Measurements from ENCODE around the gene EFTUD2.

The EFTUD2 gene

DNA sequence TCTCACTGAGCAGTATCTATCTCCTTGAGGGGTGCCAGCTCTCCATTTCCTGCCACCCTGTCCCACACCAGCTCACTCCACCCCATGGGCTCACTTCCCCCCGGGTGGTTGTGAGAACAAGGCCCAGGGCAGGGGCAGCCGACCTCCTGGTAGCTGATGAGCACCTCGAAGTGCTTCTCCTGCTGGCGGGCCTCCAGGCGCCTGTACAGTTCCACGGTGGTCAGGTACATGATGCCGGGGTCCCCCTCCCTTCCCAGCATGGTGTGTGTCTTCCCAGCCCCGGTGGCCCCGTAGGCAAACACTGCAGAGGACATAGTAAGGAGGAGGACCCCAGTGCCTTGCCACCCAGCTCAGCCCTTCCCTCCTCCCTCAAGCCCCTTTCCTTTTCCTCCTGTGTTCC is 35.9 kb upstream of the EFTUD2 start:
- TF ChIP-seq, protein P1, sequence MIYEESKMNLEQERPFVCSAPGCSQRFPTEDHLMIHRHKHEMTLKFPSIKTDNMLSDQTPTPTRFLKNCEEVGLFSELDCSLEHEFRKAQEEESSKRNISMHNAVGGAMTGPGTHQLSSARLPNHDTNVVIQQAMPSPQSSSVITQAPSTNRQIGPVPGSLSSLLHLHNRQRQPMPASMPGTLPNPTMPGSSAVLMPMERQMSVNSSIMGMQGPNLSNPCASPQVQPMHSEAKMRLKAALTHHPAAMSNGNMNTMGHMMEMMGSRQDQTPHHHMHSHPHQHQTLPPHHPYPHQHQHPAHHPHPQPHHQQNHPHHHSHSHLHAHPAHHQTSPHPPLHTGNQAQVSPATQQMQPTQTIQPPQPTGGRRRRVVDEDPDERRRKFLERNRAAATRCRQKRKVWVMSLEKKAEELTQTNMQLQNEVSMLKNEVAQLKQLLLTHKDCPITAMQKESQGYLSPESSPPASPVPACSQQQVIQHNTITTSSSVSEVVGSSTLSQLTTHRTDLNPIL (CRISPR knock-in tag; IDR thresholded peaks at IDR 0.05; ENCODE audit: low read depth), result no peak
- no peak for ATAC-seq

DNA sequence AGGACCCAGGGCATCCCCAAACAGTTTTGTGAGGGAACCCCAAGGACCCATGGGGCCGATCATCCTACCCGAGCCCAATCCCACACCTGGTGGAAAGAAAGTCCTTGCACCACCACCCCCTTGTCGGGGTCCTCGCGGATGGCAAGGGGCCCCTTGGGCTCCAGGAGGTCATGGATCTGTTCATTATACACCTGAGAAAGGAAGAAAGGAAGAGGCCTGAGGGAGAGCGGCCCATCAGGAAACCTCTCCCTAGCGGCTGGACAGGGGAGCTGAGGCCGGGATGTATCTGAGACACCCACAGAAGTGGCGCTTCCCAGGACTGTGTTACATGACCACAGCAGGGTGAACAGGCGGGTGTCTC is 35.5 kb upstream of the EFTUD2 start:
- no peak for TF ChIP-seq ZNF8 (CRISPR knock-in tag; IDR thresholded peaks at IDR 0.05)
- no peak for ATAC-seq

DNA sequence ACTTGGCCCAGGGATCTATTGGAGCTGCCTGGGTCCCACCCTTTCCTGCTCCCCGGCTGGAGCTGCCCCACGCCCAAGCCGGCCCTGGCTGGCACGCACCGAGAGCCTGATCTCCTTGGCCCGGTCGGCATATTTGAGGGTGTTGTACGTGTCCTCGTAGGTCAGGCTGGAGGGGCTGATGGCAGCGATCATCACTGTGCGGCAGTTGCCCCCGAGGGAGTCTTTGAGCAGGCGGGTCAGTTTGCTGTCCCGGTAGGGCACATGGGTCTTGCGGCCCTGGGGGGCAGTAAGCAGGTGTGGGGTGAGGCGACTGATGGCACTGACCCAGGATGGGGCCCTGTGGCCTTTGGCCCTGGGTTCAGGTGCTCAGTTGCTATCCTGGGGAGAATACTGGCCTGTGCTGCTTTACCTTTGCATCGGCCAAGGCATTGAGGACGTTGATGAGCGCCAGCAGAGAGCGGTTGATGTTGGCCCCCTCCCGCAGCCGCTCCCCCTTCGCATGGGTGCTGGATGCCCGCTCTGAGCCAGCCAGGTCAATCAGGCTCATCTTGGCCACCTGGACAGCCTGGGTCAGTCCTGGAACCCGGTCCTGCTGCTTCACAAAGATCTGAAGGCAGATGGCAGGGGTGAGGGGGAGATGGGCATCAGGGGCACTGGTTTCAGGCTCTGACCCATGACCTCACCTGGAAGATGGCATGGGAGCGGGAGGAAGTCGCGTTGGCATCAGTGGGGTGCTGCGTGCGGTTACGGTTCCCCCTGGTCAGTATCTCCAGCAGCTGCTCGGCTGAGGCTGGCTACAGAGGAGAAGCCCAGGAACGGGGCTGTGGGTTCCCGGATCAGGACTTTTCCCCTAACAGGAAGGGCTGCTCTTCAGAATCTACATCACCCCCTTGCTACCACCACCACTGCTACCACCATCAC is 34.8 kb upstream of the EFTUD2 start:
- TF ChIP-seq, protein P2, sequence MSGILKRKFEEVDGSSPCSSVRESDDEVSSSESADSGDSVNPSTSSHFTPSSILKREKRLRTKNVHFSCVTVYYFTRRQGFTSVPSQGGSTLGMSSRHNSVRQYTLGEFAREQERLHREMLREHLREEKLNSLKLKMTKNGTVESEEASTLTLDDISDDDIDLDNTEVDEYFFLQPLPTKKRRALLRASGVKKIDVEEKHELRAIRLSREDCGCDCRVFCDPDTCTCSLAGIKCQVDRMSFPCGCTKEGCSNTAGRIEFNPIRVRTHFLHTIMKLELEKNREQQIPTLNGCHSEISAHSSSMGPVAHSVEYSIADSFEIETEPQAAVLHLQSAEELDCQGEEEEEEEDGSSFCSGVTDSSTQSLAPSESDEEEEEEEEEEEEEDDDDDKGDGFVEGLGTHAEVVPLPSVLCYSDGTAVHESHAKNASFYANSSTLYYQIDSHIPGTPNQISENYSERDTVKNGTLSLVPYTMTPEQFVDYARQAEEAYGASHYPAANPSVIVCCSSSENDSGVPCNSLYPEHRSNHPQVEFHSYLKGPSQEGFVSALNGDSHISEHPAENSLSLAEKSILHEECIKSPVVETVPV (CRISPR knock-in tag; IDR thresholded peaks at IDR 0.05), result no peak
- TF ChIP-seq ZC3H10 (CRISPR knock-in tag; IDR thresholded peaks at IDR 0.05) (no peak), TCF4 (CRISPR knock-in tag; IDR thresholded peaks at IDR 0.05; ENCODE audit: borderline replicate concordance) (no peak), OSR1 (CRISPR knock-in tag; IDR thresholded peaks at IDR 0.05) (no peak), ISL1 (CRISPR knock-in tag; IDR thresholded peaks at IDR 0.05) (no peak), ESRRG (CRISPR knock-in tag; IDR thresholded peaks at IDR 0.05) (no peak), ZNF8 (CRISPR knock-in tag; IDR thresholded peaks at IDR 0.05) (no peak), ARNTL (CRISPR knock-in tag; IDR thresholded peaks at IDR 0.05; ENCODE audit: borderline replicate concordance, low read depth) (no peak), CSDC2 (CRISPR knock-in tag; IDR thresholded peaks at IDR 0.05) (no peak), TOX (CRISPR knock-in tag; IDR thresholded peaks at IDR 0.05; ENCODE audit: borderline replicate concordance) (no peak)
- ATAC-seq, result no peak

DNA sequence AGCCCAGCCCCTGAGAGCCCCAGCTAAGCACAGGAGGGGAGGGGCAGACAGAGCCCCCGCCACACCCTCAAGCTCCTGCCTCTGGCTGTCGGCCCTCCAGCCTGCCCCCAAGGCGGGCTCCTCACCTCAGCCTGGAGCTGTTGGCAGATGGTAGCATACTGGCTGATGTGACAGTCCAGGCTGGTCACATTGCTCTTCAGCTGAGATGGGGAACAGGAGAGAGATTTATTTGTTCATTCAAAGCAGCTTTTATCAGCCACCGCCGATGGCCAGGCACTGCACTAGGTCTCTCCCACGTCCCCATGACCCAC is 33.5 kb upstream of the EFTUD2 start:
- no peak for ATAC-seq
- TF ChIP-seq TOX (CRISPR knock-in tag; IDR thresholded peaks at IDR 0.05; ENCODE audit: borderline replicate concordance), result no peak
- no peak for TF ChIP-seq ZC3H10 (CRISPR knock-in tag; IDR thresholded peaks at IDR 0.05)
- TF ChIP-seq, protein P2 (CRISPR knock-in tag; IDR thresholded peaks at IDR 0.05), result no peak
- no peak for TF ChIP-seq RARB (CRISPR knock-in tag; IDR thresholded peaks at IDR 0.05)
- TF ChIP-seq ZNF70 (CRISPR knock-in tag; IDR thresholded peaks at IDR 0.05), result no peak
- no peak for TF ChIP-seq BACH2 (CRISPR knock-in tag; IDR thresholded peaks at IDR 0.05; ENCODE audit: borderline replicate concordance)
- TF ChIP-seq, protein P3, sequence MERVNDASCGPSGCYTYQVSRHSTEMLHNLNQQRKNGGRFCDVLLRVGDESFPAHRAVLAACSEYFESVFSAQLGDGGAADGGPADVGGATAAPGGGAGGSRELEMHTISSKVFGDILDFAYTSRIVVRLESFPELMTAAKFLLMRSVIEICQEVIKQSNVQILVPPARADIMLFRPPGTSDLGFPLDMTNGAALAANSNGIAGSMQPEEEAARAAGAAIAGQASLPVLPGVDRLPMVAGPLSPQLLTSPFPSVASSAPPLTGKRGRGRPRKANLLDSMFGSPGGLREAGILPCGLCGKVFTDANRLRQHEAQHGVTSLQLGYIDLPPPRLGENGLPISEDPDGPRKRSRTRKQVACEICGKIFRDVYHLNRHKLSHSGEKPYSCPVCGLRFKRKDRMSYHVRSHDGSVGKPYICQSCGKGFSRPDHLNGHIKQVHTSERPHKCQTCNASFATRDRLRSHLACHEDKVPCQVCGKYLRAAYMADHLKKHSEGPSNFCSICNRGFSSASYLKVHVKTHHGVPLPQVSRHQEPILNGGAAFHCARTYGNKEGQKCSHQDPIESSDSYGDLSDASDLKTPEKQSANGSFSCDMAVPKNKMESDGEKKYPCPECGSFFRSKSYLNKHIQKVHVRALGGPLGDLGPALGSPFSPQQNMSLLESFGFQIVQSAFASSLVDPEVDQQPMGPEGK (CRISPR knock-in tag; IDR thresholded peaks at IDR 0.05; ENCODE audit: borderline replicate concordance), result no peak

DNA sequence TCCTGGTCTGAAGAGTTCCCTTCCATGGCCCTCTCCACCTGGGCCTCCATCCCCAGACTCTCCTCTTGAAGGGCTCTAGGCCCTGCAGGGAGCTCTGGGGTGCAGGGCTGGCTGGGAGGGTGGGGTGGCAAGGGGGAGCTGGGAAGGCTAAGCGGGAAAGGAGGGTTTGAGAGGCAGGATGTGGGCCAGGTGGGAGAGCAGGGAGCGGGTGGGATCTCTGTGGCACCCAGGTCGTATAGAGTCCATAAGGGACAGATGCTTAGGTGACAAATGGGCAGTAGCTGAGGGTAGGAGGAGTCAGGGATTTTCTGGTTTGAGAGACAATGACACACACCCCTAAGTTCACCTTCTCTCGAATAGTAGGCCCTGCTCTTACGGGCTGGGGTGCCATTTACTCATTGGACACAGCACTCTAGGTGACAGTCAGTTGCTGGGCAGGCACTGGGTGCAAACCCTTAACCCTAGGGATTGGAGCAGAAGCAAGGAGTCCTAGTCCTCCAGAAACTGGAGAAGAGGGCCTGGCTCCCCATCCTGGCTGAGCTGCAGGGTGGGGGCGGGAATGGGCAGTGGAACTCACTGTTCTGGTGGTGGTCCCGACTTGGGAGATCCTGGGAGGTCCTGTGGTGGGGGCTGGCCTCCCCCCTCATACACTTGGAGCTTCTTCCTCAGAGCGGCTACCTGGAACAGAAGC is 33.0 kb upstream of the EFTUD2 start:
- ATAC-seq, result no peak
- no peak for TF ChIP-seq ZFP3 (CRISPR knock-in tag; IDR thresholded peaks at IDR 0.05)
- TF ChIP-seq, protein P4, sequence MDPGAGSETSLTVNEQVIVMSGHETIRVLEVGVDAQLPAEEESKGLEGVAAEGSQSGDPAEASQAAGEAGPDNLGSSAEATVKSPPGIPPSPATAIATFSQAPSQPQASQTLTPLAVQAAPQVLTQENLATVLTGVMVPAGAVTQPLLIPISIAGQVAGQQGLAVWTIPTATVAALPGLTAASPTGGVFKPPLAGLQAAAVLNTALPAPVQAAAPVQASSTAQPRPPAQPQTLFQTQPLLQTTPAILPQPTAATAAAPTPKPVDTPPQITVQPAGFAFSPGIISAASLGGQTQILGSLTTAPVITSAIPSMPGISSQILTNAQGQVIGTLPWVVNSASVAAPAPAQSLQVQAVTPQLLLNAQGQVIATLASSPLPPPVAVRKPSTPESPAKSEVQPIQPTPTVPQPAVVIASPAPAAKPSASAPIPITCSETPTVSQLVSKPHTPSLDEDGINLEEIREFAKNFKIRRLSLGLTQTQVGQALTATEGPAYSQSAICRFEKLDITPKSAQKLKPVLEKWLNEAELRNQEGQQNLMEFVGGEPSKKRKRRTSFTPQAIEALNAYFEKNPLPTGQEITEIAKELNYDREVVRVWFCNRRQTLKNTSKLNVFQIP (CRISPR knock-in tag; IDR thresholded peaks at IDR 0.05; ENCODE audit: borderline replicate concordance, low read depth), result no peak
- no peak for TF ChIP-seq ZC3H10 (CRISPR knock-in tag; IDR thresholded peaks at IDR 0.05)
- no peak for TF ChIP-seq RARB (CRISPR knock-in tag; IDR thresholded peaks at IDR 0.05)
- no peak for TF ChIP-seq GLIS3 (CRISPR knock-in tag; IDR thresholded peaks at IDR 0.05)
- TF ChIP-seq OSR1 (CRISPR knock-in tag; IDR thresholded peaks at IDR 0.05), result no peak
- TF ChIP-seq, protein P2 (CRISPR knock-in tag; IDR thresholded peaks at IDR 0.05), result no peak
- TF ChIP-seq, protein P3 (CRISPR knock-in tag; IDR thresholded peaks at IDR 0.05; ENCODE audit: borderline replicate concordance), result no peak
- no peak for TF ChIP-seq CSDC2 (CRISPR knock-in tag; IDR thresholded peaks at IDR 0.05)

Measured in SK-N-SH treated with all-trans-retinoic acid at 6 μM for 48 hours (cell line).